Measurements from ENCODE around the gene CACNA1G. TPM values are rescaled to one million over a fixed set of nuclear protein-coding genes. Genes with fewer than 3 reads are reported as not detected.

Gene CACNA1G
- total RNA-seq, 3 donors from 2014 or later (not counting 1 experiment from before 2014, with no cell fraction given): not detected

GRCh38 chr17:50625032-50625871, 64.7 kb downstream of the CACNA1G start:
- peaks cover 0 to 5% of the 10 kb centered on the region in 2 donors for H3K4me1 Mint-ChIP-seq
- H3K36me3 Mint-ChIP-seq: no peaks in the 10 kb centered on the region
- DNase-seq: no peak
- intact Hi-C loops (cut with micrococcal nuclease): no loop called here
- H3K4me3 Mint-ChIP-seq: no peak overlapping the region
- no peaks in the 10 kb centered on the region for H3K9me3 Mint-ChIP-seq
- WGBS (ENCODE audit: insufficient coverage): 82% methylated on average over 19 of the region's 19 CpGs
- H3K4me1 ChIP-seq (ENCODE audit: control insufficient read depth, insufficient read depth, low read length): peaks cover 5% of the 10 kb centered on the region
- H3K9me3 ChIP-seq (ENCODE audit: control insufficient read depth, insufficient read depth, low read length): no peaks in the 10 kb centered on the region
- no peak overlapping the region for H3K4me3 ChIP-seq (ENCODE audit: low read length)
- H3K36me3 ChIP-seq (ENCODE audit: control insufficient read depth, insufficient read depth, low read length): no peaks in the 10 kb centered on the region
- ATAC-seq: no peak
- no peaks in the 10 kb centered on the region for H3K27me3 ChIP-seq (ENCODE audit: control insufficient read depth, insufficient read depth, low read length)
- peaks cover 9 to 14% of the 10 kb centered on the region in 2 donors for H3K27me3 Mint-ChIP-seq (ENCODE audit: low read depth in 2 of 2)
- no peak overlapping the region for H3K27ac ChIP-seq (ENCODE audit: low read length)
- TF ChIP-seq, protein P1, sequence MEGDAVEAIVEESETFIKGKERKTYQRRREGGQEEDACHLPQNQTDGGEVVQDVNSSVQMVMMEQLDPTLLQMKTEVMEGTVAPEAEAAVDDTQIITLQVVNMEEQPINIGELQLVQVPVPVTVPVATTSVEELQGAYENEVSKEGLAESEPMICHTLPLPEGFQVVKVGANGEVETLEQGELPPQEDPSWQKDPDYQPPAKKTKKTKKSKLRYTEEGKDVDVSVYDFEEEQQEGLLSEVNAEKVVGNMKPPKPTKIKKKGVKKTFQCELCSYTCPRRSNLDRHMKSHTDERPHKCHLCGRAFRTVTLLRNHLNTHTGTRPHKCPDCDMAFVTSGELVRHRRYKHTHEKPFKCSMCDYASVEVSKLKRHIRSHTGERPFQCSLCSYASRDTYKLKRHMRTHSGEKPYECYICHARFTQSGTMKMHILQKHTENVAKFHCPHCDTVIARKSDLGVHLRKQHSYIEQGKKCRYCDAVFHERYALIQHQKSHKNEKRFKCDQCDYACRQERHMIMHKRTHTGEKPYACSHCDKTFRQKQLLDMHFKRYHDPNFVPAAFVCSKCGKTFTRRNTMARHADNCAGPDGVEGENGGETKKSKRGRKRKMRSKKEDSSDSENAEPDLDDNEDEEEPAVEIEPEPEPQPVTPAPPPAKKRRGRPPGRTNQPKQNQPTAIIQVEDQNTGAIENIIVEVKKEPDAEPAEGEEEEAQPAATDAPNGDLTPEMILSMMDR (IDR thresholded peaks at IDR 0.05): no peak
- H3K27ac Mint-ChIP-seq: no peak overlapping the region

- Histone ChIP-seq H3K36me3 (ENCODE audit: control insufficient read depth, insufficient read depth, low read length) (no peaks in the 10 kb centered on the region), H3K9me3 (ENCODE audit: control insufficient read depth, insufficient read depth, low read length) (no peaks in the 10 kb centered on the region), H3K4me3 (ENCODE audit: low read length) (no peak overlapping the region), H3K4me1 (ENCODE audit: control insufficient read depth, insufficient read depth, low read length) (peaks cover 5% of the 10 kb centered on the region), H3K27ac (ENCODE audit: low read length) (no peak overlapping the region), H3K27me3 (ENCODE audit: control insufficient read depth, insufficient read depth, low read length) (no peaks in the 10 kb centered on the region)
- H3K4me1 Mint-ChIP-seq: peaks cover 0 to 9% of the 10 kb centered on the region in 2 donors
- TF ChIP-seq, protein P1 (IDR thresholded peaks at IDR 0.05): peak; percentile 46
- 47% methylated on average over 19 of the region's 19 CpGs for WGBS (ENCODE audit: insufficient coverage)
- ATAC-seq (peak in 2 of 3 donors; percentile 69 to 72), DNase-seq (peak; percentile 42 to 79)
- intact Hi-C loops (cut with micrococcal nuclease): loop anchor here (1.0 kb wide), 2 partner anchors 79 to 144 kb away; partner anchors contain the start of gene SPATA20
- H3K36me3 Mint-ChIP-seq: no peaks in the 10 kb centered on the region
- H3K9me3 Mint-ChIP-seq: no peaks in the 10 kb centered on the region
- H3K27me3 Mint-ChIP-seq (ENCODE audit: low read depth in 2 of 2): peaks cover 14 to 17% of the 10 kb centered on the region in 2 donors
- no peak overlapping the region for H3K4me3 Mint-ChIP-seq
- H3K27ac Mint-ChIP-seq: no peak overlapping the region
These were observed 65.6 kb downstream of the CACNA1G start for GRCh38 chr17:50626037-50626574.

- intact Hi-C loops (cut with micrococcal nuclease): no loop called here
- DNase-seq (no peak), ATAC-seq (no peak)
- 83% methylated on average over 16 of the region's 17 CpGs for WGBS (ENCODE audit: insufficient coverage)
- H3K27ac ChIP-seq (ENCODE audit: low read length): no peak overlapping the region
- H3K4me3 ChIP-seq (ENCODE audit: low read length): no peak overlapping the region
- H3K36me3 ChIP-seq (ENCODE audit: control insufficient read depth, insufficient read depth, low read length): no peaks in the 10 kb centered on the region
- H3K27me3 ChIP-seq (ENCODE audit: control insufficient read depth, insufficient read depth, low read length): no peaks in the 10 kb centered on the region
- peaks cover 5% of the 10 kb centered on the region for H3K4me1 ChIP-seq (ENCODE audit: control insufficient read depth, insufficient read depth, low read length)
- H3K9me3 ChIP-seq (ENCODE audit: control insufficient read depth, insufficient read depth, low read length): no peaks in the 10 kb centered on the region
- Mint-ChIP-seq H3K36me3 (no peaks in the 10 kb centered on the region), H3K27ac (no peak overlapping the region), H3K4me1 (peaks cover 0 to 9% of the 10 kb centered on the region in 2 donors), H3K4me3 (no peak overlapping the region), H3K9me3 (no peaks in the 10 kb centered on the region), H3K27me3 (ENCODE audit: low read depth in 2 of 2) (peaks cover 15 to 25% of the 10 kb centered on the region in 2 donors)
- TF ChIP-seq, protein P1 (IDR thresholded peaks at IDR 0.05): no peak
These were observed 66.7 kb downstream of the CACNA1G start for GRCh38 chr17:50627036-50627781.
